Measurements from ENCODE around the gene ASAP2.

ASAP2 gene

DNA sequence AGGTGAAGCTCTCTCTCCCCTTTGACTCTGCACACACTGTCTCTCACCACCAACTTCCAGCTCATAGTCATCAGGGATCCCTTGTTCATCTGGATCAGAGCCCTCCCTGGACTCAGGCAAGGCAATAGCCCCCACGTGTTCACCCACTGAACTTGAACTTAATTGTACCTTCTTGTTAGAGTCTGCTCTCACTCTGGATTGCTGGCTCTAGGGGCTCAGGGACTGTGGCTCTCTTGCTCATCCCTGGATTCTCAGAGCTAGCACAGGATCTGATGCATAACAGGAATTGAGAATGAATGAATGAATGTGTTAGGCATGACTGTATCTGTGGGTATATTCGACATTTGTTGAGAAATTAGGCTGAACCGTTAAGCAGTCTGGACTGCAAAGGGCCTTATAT is 16.7 kb upstream of the ASAP2 start:
- TF ChIP-seq, protein P1, sequence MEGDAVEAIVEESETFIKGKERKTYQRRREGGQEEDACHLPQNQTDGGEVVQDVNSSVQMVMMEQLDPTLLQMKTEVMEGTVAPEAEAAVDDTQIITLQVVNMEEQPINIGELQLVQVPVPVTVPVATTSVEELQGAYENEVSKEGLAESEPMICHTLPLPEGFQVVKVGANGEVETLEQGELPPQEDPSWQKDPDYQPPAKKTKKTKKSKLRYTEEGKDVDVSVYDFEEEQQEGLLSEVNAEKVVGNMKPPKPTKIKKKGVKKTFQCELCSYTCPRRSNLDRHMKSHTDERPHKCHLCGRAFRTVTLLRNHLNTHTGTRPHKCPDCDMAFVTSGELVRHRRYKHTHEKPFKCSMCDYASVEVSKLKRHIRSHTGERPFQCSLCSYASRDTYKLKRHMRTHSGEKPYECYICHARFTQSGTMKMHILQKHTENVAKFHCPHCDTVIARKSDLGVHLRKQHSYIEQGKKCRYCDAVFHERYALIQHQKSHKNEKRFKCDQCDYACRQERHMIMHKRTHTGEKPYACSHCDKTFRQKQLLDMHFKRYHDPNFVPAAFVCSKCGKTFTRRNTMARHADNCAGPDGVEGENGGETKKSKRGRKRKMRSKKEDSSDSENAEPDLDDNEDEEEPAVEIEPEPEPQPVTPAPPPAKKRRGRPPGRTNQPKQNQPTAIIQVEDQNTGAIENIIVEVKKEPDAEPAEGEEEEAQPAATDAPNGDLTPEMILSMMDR (IDR thresholded peaks at IDR 0.05), result no peak

DNA sequence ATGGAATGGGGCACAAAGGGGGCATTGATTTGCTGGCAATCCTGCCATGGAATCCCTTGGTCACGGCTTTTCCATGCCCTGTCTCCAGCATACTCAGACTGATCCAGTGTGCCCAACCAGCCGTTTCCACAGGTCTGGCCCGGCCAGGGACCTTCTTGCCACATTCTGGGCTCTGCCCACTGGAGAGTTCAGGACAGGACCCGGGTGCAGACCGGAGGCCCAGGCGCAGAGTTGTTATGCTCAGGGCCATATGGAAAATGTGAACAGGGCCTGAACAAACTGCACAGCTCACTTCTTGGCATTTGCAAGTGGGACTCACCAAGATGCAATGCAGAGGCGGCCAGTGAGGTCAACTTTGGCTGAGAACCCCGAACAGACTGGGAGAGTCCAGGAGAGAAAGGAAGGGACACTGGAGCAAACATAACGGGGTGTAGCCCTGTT is 15.6 kb upstream of the ASAP2 start:
- TF ChIP-seq, protein P1 (IDR thresholded peaks at IDR 0.05), result no peak

DNA sequence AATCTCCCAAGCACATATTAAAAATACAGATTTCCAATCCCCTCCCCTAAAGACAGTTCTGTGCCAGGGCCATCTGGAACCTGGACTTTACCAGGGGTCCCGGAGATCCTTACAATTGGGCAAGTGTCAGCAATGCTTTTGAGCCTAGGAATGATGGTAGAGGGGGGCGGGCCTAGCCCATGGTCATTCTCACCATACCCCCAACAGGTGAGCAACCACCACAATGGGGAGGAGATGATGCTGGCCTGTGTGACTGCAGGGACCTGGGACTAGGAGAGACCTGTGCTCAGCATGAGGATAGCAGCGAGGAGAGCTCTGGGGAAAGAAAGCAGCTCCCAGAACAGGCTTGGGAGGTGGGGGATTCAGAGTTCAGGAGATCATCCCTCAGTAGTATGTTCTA is 13.9 kb upstream of the ASAP2 start:
- TF ChIP-seq, protein P1 (IDR thresholded peaks at IDR 0.05), result no peak

DNA sequence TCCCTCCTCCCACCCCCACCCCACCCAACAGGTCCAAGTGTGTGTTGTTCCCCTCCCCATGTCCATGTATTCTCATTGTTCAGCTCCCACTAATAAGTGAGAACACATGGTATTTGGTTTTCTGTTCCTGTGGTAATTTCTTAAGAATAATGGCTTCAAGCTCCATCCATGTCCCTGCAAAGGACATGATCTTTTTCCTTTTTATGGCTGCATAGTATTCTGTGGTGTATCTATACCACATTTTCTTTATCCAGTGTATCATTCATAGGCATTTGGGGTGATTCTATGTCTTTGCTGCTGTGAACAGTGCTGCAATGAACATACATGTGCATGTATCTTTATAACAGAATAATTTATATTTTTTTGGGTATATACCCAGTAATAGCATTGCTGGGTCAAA is 12.3 kb upstream of the ASAP2 start:
- TF ChIP-seq, protein P1 (IDR thresholded peaks at IDR 0.05), result no peak

DNA sequence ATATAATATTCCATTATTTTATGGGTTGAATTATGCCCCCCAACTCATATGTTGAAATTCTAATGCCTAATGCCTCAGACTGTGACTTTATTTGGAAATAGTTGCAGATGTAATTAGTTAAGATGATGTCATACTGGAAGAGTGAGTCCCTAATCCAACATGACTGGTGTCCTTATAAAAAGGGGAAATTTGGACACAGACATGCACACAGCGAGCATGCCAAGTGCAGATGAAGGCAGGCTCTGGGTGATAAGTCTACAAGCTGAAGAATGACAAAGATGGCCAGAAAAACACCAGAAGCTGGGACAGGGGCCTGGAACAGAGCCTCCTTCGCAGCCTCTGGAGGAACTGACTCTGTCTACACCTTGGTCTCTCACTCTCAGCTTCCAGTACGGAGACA is 10.0 kb upstream of the ASAP2 start:
- TF ChIP-seq, protein P1 (IDR thresholded peaks at IDR 0.05), result no peak

DNA sequence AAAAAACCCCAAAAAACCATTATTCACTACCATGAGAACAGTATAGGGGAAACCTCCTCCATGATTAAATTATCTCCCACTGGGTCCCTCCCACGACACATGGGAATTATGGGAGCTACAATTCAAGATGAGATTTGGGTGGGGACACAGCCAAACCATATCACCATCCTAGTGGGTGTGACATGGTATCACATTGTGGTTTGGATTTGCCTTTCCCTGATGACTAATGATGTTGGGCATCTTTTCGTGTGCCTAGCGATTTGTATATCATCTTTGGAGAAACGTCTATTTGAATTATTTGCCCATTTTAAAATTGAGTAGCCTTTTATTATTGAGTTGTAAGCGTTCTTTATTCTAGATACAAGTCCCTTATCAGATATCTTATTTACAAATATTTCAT is 8.7 kb upstream of the ASAP2 start:
- TF ChIP-seq, protein P1 (IDR thresholded peaks at IDR 0.05), result no peak

DNA sequence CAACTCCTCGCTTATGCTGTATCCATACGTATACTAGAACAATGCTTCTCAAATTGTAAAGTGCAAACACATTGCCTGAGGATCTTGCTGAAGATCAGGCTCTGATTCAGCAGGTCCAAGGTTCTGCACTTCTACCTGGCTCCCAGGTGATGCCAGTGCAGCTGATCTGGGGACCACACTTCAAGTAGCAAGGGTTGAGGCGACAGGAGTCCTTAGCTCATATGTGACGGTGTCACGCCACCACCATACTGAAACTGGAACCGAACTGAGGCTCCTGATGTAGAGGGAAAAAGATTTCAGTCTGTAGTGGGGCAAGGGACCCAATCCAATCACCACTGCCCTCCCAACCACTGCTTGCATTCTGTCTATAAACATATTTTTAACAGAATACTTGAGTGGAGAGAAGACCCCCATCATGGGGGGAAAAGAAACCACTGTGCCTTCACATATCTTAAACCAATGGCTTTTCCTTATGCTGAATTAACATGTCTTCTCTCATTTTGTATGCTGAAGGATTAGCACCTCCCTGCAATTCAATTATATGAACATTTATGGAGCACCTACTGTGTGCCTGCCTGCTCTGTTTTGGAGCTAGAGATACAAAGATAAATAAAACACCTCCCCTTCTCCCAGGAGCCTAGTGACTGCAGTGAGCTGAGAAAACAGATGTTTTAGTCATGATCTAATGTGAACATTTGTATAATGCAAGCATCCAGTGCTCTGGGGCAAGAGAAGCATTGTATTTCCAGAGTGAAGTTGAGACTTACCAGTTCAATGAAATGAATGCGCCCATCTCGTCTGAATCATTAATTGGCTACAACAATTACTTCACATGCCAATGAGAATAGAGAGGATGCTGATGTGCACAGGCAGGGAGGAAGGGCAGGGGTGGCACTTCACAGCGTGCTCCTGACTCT is 6.6 kb upstream of the ASAP2 start:
- TF ChIP-seq, protein P1 (IDR thresholded peaks at IDR 0.05), result no peak
